Measurements from ENCODE around the gene CFAP157. TPM values are rescaled to one million over a fixed set of nuclear protein-coding genes. Genes with fewer than 3 reads are reported as not detected.

Gene CFAP157
- under 1 TPM in 2 of 4 donors, not detected in 2; 0.24 to 0.57 TPM for total RNA-seq

DNA sequence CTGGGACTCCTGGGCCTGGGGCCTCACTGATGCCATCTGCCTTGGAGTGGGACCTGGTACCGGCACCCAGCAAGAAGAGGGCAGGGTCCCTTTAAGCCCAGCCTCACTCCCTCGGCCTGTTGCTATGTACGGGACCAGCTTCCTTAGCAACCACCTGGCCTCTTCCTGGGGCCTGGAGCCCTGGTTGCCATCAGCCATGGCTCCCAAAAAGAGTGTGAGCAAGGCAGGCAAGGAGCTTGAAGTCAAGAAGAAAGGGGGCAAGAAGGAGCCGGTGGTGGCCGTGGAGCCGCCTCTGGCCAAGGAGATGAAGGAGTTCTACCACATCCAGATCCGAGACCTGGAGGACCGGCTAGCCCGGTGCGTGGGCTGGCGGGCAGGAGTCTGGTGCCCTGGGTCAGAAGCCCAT lies at the start of gene CFAP157:
CFAP157 (plus strand) TSS at position 153 of the 406 bp plus-strand sequence; CDS start at position 197, 44 bp downstream.
- H3K36me3 ChIP-seq: no peaks in the 10 kb centered on the region
- no peaks in the 10 kb centered on the region for H3K9me3 ChIP-seq
- no peak for TF ChIP-seq POLR2A (IDR thresholded peaks at IDR 0.05)
- TF ChIP-seq POLR2AphosphoS5 (IDR thresholded peaks at IDR 0.05): no peak
- no peak for TF ChIP-seq EP300 (IDR thresholded peaks at IDR 0.05)
- TF ChIP-seq, protein P1, sequence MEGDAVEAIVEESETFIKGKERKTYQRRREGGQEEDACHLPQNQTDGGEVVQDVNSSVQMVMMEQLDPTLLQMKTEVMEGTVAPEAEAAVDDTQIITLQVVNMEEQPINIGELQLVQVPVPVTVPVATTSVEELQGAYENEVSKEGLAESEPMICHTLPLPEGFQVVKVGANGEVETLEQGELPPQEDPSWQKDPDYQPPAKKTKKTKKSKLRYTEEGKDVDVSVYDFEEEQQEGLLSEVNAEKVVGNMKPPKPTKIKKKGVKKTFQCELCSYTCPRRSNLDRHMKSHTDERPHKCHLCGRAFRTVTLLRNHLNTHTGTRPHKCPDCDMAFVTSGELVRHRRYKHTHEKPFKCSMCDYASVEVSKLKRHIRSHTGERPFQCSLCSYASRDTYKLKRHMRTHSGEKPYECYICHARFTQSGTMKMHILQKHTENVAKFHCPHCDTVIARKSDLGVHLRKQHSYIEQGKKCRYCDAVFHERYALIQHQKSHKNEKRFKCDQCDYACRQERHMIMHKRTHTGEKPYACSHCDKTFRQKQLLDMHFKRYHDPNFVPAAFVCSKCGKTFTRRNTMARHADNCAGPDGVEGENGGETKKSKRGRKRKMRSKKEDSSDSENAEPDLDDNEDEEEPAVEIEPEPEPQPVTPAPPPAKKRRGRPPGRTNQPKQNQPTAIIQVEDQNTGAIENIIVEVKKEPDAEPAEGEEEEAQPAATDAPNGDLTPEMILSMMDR (IDR thresholded peaks at IDR 0.05): no peak

DNA sequence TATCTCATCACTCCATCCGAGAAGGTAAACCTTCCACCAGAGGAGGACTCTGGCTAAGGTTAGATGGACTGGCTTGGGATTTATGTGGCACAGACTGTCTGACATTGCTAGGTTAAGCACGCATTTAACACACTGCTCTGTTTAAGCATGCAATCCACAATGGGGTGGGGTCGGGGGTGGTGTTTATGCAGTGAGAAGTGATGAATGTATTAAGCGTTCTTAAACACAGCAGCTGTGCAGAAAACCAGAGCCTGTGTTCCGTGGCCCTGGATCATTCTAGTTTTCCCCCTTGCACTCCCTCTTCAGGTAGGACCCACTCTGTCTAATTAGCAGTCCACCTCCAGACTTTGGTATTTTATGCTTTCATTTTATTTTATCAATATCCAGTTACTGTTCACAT lies 48.4 kb upstream of the CFAP157 start:
- Histone ChIP-seq H3K4me3 (no peak overlapping the region), H3K27ac (no peak overlapping the region), H3K4me1 (no peaks in the 10 kb centered on the region), H3K36me3 (peaks cover 49% of the 10 kb centered on the region), H3K27me3 (no peaks in the 10 kb centered on the region), H3K9me3 (no peaks in the 10 kb centered on the region)
- 81% methylated on average over 5 of the region's 5 CpGs for WGBS
- TF ChIP-seq EP300 (IDR thresholded peaks at IDR 0.05) (no peak), POLR2A (IDR thresholded peaks at IDR 0.05) (no peak), POLR2AphosphoS5 (IDR thresholded peaks at IDR 0.05) (no peak)
- TF ChIP-seq, protein P1 (IDR thresholded peaks at IDR 0.05): no peak
- DNase-seq (ENCODE audit: low spot score in 2 of 2): no peak

More for the DNA sequence above, at the start of gene CFAP157:
- Histone ChIP-seq H3K4me3 (no peak within 1 kb of the TSS), H3K27ac (no peak within 1 kb of the TSS), H3K27me3 (no peaks in the 10 kb centered on the region), H3K4me1 (peaks cover 2% of the 10 kb centered on the region)
- 67% methylated on average over 10 of the region's 11 CpGs for WGBS
- DNase-seq (ENCODE audit: low spot score in 2 of 2): no peak

DNA sequence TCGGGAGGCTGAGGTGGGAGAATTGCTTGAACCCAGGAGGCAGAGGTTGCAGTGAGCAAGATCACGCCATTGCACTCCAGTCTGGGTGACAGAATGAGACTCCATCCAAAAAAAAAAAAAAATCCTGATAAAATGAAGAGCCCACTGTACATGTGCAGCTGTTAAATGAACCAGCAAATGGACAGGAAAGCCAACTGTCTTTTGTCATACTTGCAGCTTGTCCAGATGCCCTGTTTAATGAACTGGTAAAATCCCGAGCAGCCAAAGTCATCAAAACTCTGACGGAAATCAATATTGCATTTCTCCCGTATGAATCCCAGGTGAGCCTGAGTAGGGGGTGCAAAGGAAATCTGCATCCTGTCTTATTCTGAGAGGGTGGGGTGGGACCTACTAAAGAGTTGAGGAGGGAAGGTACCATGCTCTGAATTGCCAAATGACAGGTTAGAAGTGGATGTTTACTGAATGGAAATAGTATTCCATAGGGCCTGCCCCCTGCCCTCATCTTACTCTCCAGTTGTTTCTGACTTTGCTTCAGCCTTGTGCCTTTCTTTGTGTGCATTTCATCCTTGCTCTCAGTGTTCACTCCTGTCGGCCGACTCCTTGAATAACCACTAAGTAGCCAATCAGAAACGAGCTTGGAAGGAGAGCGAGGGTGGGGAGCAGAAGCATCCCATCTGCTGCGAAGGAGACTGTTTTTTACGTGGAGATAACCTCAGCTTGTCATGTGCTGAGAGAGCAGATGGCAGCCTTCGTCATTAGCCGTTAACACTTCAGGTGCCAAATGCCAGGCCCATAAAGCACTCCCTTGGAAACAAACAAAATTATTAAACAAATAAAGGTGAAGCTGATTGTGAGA lies 45.7 kb upstream of the CFAP157 start:
- peaks cover 51% of the 10 kb centered on the region for H3K36me3 ChIP-seq
- H3K4me1 ChIP-seq: peaks cover 5% of the 10 kb centered on the region
- H3K9me3 ChIP-seq: no peaks in the 10 kb centered on the region
- TF ChIP-seq, protein P1 (IDR thresholded peaks at IDR 0.05): no peak
- TF ChIP-seq POLR2A (IDR thresholded peaks at IDR 0.05): no peak
- TF ChIP-seq POLR2AphosphoS5 (IDR thresholded peaks at IDR 0.05): no peak
- no peak for TF ChIP-seq EP300 (IDR thresholded peaks at IDR 0.05)
- WGBS: 82% methylated on average over 13 of the region's 13 CpGs
- no peak overlapping the region for H3K4me3 ChIP-seq
- no peaks in the 10 kb centered on the region for H3K27me3 ChIP-seq
- DNase-seq (ENCODE audit: low spot score in 2 of 2): no peak
- H3K27ac ChIP-seq: no peak overlapping the region

DNA sequence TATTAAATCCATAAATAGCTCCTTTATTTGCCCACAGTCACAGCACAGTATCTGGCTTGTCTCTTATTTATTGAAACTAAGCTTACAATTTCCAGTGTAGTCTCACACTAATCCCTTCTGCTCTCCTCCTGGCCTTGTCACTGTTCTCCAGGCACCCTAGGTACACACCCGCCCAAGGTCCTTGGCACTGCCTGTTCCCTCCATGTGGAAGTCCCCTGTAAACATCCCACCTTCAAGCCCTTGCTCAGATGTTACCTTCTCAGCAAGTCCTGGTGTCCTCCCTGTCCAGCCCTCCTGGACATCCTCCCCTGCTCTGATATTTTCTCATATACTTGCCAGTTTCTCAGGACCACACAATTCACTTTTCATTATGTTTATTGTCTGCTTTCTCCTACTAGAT lies 44.2 kb upstream of the CFAP157 start:
- H3K36me3 ChIP-seq: peaks cover 55% of the 10 kb centered on the region
- H3K4me3 ChIP-seq: no peak overlapping the region
- H3K9me3 ChIP-seq: no peaks in the 10 kb centered on the region
- H3K4me1 ChIP-seq: peaks cover 5% of the 10 kb centered on the region
- no peak for DNase-seq (ENCODE audit: low spot score in 2 of 2)
- H3K27me3 ChIP-seq: no peaks in the 10 kb centered on the region
- 90% methylated on average over 1 of the region's 1 CpG for WGBS
- no peak overlapping the region for H3K27ac ChIP-seq
- TF ChIP-seq EP300 (IDR thresholded peaks at IDR 0.05) (no peak), POLR2AphosphoS5 (IDR thresholded peaks at IDR 0.05) (no peak), POLR2A (IDR thresholded peaks at IDR 0.05) (no peak)
- TF ChIP-seq, protein P1 (IDR thresholded peaks at IDR 0.05): no peak

DNA sequence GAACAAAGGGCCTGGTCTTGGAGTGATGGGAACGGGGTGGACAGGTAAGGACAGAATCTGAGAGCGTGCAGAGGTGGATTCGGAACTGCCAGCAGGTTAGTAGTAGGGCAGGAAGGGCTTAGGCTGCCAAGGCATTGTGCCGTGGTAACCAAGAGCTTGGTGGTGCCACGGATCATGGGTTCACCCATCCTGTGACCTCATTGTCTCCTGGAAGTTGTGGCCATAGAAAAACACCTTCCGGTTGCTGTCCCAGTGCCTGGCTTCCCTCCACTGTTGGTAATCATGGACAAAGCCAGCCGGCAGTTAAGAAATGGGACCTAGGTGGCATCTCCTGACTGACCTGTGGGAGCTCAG lies 42.5 kb upstream of the CFAP157 start:
- Histone ChIP-seq H3K36me3 (peaks cover 58% of the 10 kb centered on the region), H3K9me3 (no peaks in the 10 kb centered on the region), H3K4me1 (peaks cover 5% of the 10 kb centered on the region), H3K4me3 (no peak overlapping the region), H3K27ac (no peak overlapping the region), H3K27me3 (no peaks in the 10 kb centered on the region)
- TF ChIP-seq POLR2AphosphoS5 (IDR thresholded peaks at IDR 0.05): no peak
- TF ChIP-seq, protein P1 (IDR thresholded peaks at IDR 0.05): no peak
- TF ChIP-seq POLR2A (IDR thresholded peaks at IDR 0.05): no peak
- no peak for TF ChIP-seq EP300 (IDR thresholded peaks at IDR 0.05)
- no peak for DNase-seq (ENCODE audit: low spot score in 2 of 2)
- WGBS: 82% methylated on average over 7 of the region's 7 CpGs

Measured in suprapubic skin (tissue), 4 donors.